Epithelial cell of esophagus (primary cell): Measurements from ENCODE around the gene RARG.
A peak's percentile ranks its signal among the peaks of the same experiment; 100 is the strongest.

Experiments
- DNase-seq: peaks from one replicate; pipeline ENCODE4 v3.0.0; 2010; ENCODE audit warnings: low read depth
- H3K4me3 ChIP-seq: 2 replicates; pipeline ENCODE4 v1.5.1; 2011; ENCODE audit warnings: mild to moderate bottlenecking, low read length, control low read depth
- CTCF ChIP-seq: IDR thresholded peaks from 2 replicates; pipeline ENCODE4 v1.5.1; 2011; ENCODE audit warnings: low read depth, mild to moderate bottlenecking, low read length, control low read depth, inconsistent platforms; ENCODE audit not compliant: insufficient read depth; ENCODE audit errors: missing control alignments

Gene RARG

GRCh38 chr12:53173085-53173715 is 58.8 kb downstream of the RARG start:
- no peak for TF ChIP-seq CTCF
- peak; percentile 59 for DNase-seq
- H3K4me3 ChIP-seq = no peak overlapping the region

- peak; percentile 26 for DNase-seq
- no peak for TF ChIP-seq CTCF
- no peak overlapping the region for H3K4me3 ChIP-seq
Observed at GRCh38 chr12:53172352-53172751, 59.7 kb downstream of the RARG start.

- no peak overlapping the region for H3K4me3 ChIP-seq
- no peak for DNase-seq
- TF ChIP-seq CTCF = no peak
Observed at GRCh38 chr12:53171725-53172329, 60.2 kb downstream of the RARG start.

GRCh38 chr12:53170876-53171724 is 60.9 kb downstream of the RARG start:
- no peak overlapping the region for H3K4me3 ChIP-seq
- no peak for TF ChIP-seq CTCF
- DNase-seq = no peak

GRCh38 chr12:53170215-53170614 is 61.8 kb downstream of the RARG start:
- no peak overlapping the region for H3K4me3 ChIP-seq
- no peak for DNase-seq
- no peak for TF ChIP-seq CTCF

GRCh38 chr12:53169644-53170043 is 62.4 kb downstream of the RARG start:
- no peak for TF ChIP-seq CTCF
- no peak overlapping the region for H3K4me3 ChIP-seq
- no peak for DNase-seq
